Measurements from ENCODE around the gene GPLD1.
A peak's percentile ranks its signal among the peaks of the same experiment; 100 is the strongest.
"Not testable (repeated sequence)": the region's sequence is repeated elsewhere in the genome, so short reads cannot be mapped to it uniquely, and the experiment has no call there.

Gene GPLD1, protein sequence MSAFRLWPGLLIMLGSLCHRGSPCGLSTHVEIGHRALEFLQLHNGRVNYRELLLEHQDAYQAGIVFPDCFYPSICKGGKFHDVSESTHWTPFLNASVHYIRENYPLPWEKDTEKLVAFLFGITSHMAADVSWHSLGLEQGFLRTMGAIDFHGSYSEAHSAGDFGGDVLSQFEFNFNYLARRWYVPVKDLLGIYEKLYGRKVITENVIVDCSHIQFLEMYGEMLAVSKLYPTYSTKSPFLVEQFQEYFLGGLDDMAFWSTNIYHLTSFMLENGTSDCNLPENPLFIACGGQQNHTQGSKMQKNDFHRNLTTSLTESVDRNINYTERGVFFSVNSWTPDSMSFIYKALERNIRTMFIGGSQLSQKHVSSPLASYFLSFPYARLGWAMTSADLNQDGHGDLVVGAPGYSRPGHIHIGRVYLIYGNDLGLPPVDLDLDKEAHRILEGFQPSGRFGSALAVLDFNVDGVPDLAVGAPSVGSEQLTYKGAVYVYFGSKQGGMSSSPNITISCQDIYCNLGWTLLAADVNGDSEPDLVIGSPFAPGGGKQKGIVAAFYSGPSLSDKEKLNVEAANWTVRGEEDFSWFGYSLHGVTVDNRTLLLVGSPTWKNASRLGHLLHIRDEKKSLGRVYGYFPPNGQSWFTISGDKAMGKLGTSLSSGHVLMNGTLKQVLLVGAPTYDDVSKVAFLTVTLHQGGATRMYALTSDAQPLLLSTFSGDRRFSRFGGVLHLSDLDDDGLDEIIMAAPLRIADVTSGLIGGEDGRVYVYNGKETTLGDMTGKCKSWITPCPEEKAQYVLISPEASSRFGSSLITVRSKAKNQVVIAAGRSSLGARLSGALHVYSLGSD

DNA sequence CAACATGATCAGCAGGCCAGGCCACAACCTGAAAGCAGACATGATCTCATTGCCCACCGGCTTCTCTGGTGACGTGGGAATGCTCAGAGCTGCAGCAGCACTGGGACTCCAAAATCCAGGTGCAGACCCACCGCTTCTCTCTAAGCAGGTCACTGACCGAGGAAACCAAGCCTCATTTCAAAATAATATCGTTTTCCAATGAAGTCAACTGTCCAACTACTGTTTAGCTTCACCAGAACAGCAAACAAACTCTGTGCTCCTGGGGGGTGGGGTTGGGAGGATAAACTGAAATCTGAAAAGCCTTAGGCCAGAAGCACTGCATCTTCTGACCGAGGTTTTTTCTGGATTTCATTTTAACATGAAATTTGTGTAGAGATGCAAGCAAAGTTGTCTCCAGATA lies at the start of gene GPLD1:
GPLD1 (minus strand) TSS at position 109 of the 400 bp plus-strand sequence; CDS start at position 42, 67 bp downstream.
- DNase-seq: no peak

DNA sequence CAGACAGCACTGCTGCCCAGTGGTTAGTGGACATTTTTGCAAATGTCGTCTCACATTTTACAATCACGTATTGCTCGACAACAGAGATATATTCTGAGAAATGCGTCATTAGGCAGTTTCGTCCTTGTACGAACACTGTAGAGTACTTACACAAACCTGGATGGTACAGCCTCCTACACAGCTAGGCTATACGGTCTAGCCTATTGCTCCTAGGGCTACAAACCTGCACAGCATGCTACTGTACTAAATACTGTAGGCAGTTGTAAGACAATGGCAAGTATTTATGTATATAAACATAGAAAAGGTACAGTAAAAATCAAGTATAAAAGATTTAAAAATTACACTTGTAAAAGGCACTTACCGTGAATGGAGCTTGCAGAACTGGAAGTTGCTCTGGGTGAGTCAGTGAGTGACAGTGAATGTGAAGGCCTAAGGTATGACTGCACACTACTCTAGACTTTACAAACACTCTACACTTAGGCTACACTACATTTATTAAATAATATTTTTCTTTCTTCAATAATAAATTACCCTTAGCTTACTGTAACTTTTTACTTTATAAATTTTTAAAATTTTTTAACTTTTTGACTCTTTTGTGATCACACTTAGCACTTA lies 48.5 kb upstream of the GPLD1 start:
- no peak for DNase-seq

DNA sequence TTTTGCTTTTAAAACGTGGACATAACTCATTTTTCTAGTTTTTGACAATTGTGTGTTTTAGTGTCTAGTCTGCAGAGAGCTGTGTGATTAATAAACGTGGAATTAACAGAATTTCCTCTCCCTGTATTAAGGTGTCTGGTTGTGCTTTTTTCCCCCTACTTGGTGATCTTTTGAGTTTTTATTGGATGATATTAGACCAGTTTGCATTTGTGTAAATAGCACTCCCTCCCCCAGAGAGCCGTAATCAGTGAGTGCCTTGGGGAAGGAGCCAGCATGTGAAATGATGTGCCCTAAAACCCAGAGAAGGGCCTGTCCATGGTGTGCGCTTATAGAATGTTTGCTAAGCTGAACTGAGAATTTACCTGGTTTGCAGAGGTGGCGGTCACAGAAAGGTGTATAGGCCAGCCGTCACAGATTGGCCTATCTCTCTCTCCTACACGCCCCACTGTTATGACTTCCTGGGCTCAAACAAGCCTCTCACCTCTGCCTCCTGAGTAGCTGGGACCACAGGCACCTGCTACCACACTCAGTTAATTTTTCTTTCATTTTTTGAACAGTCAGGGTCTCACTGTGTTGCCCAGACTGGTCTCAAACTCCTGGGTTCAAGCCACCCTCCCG lies 47.8 kb upstream of the GPLD1 start:
- no peak for DNase-seq

- DNase-seq: no peak
These were observed 47.1 kb upstream of the GPLD1 start for GRCh38 chr6:24536466-24536865.

DNA sequence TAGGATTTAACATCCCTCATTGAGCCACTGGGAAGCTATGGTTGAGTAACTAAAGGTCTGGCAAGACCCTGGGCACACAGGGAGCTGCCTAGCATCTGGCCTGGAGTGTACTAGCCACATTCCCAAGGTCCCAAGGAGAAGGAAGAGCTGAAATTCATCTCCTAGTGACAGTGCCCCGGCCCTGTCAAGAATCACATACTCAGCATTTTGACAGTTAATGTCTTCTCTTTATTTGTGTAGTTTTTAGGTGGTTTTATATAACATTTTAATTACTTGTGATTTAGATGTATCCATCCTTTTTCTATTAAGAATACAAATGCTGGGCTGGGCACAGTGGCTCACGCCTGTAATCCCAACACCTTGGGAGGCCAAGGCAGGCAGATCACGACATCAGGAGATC lies 45.8 kb upstream of the GPLD1 start:
- DNase-seq: no peak

DNA sequence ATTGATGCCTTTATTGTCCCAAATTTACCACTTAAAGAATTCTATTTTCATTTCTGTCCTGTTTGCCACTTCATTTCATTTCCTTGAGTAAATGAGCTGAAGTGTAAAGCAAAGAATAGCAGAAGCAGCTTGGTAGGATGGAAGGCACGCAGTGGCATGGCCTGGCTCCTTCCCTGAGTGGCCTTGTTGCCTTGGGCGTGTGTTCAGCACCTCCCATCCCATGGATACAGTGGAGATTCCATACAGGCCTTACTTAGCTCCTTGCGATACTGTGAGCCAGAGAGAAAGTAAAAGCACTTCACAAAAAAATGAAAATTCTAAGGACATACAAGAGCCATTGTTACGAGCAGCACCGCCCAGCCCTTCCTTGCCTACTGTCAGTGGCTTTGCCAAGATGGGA lies 45.0 kb upstream of the GPLD1 start:
- no peak for DNase-seq

DNA sequence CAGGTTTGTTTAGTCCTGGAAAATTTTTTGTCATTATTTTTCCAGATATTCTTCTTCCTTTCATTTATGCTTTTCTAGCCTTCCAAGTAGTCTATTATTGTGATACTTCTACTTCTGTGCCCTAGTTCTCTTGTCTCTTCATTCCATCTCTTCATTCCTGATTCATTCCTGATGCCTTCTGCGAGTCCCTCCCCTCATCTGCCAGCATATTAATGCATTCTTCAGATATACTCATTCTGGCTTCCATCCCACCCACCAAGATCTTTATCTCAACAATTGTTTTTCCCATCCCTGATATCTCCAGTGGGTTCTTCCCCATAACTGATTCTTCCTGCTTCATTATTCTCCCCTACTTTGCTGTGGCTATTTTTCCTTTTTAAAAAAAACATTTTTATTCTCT lies 40.6 kb upstream of the GPLD1 start:
- no peak for DNase-seq

DNA sequence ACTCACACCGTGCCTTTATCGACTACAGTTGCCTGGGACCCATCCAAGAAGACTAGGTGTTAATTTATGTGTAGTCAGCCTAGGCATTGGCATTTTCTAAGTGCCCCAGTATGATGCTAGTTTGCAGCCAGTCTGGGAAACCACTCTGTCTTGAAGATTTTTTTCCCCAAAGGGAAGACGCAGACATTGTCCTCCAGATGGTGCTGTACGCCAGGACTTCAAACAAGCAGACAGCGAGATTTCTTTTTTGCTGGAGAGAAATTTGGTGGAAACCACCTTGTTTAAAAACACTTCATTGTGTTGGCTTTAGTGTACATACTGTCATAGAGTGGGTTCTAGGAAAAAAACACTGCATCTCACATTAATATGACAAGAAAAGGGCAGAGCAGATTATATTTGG lies 35.4 kb upstream of the GPLD1 start:
- peak; percentile 72 for DNase-seq

DNA sequence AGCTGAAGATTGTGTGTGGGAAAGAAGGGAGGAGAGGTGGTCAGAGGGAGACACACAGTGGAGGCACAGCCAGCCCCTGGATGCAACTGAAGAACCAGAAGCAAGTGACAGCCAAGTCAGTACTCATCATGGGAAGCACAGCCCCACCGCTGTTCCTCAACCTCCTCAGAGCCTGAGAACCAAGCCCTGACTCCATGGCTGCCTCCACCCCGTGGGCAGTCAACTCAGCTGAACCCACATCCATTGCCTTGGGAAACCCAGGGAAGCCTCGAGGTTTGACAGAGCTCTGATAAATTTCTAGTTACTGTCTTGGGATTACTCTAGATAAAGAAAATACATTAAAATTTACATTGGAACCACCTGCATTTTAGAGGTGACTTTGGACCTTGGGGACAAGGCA lies 35.0 kb upstream of the GPLD1 start:
- no peak for DNase-seq

- peak; percentile 77 for DNase-seq
These were observed 33.1 kb upstream of the GPLD1 start for GRCh38 chr6:24522228-24523176.

DNA sequence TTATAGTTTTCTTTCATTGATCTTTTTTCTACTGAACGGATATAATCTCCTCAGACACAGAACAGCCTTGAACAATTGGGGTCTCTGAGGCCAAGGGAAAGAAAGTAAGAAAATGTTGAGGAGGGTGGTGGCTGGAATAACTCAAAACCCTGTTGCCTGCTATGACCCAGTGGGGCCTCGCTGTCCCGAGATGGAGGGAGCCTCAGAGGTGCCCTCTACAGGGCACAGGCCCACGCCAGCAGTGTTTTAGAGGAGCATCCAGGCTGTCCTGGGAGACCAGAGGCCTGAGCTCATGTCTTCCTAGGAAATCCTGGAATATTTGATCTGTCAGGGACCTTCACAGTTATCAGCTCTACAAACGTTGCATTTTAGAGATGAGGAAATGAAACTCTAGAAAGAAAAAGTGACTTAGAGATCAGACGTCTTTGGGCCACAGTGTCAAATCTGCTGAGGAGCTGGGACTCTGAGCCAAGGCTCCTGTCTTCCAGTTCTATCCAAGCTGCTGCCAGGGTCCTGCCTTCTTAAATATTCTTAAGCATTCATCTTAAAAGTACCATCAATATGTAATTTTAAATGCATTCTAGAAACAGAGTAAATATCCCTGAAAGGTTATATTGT lies 31.7 kb upstream of the GPLD1 start:
- DNase-seq: peak; percentile 73

DNA sequence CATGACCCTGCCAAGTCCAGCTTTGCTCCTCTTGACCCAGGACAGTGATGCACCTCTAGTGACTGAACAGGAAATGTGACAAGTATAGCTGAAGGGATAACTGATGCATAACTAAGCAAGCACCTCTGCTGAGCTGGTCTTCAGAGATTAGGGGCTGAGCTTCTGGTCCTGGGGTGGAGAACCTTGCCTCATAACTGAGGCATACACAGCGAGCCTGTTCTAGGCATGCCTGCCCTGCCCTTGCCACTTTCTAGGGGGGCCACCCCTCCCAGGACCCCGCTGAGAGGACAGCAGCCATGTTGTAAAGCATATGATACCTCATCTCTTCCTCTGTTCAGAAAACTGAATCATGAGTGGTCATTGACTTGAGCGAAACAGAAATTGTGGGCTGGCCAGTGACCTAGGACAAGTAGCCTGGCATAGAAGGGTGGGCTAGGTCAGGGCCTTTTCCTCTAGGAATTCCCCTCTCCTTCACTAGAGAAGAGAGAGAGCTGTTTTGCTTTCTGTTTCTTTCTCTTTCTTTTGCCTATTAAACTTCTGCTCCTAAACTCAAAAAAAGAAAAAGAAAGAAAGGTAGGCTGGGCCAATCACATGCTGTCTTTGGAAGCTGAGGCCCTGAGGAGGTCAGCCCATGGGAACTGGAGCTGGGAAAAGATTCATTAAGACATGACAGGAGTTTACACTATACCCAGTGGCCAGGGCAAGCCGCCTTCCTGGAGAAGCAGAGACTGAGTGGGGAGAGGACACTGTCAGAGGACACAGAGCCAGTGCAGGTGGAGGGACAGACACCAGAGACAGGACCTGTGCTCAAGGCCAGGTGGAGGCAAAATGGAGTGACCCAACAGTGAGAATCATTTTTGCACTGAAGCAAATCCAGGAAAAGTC lies 28.5 kb upstream of the GPLD1 start:
- no peak for DNase-seq

DNA sequence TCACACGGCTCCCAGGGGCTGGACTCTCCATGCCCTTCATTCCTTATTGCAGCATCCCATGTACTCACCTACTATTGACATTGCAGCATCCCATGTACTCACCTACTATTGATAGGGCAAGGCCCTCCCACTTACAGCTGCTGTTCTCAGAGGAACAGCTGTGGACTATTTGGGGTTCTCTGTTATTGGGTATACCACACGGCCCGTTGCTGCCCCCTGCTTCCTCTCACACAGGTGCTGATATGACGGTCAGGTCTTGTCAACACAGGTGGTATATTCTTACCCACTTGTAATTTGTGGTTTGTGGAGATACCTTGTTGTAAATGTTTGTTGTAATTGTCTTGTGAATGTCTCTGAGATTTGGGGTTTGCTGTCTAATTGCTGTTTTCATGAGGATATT lies 24.2 kb upstream of the GPLD1 start:
- DNase-seq: no peak

GRCh38 chr6:24511976-24512375 lies 22.6 kb upstream of the GPLD1 start:
- not testable (repeated sequence) for DNase-seq

DNA sequence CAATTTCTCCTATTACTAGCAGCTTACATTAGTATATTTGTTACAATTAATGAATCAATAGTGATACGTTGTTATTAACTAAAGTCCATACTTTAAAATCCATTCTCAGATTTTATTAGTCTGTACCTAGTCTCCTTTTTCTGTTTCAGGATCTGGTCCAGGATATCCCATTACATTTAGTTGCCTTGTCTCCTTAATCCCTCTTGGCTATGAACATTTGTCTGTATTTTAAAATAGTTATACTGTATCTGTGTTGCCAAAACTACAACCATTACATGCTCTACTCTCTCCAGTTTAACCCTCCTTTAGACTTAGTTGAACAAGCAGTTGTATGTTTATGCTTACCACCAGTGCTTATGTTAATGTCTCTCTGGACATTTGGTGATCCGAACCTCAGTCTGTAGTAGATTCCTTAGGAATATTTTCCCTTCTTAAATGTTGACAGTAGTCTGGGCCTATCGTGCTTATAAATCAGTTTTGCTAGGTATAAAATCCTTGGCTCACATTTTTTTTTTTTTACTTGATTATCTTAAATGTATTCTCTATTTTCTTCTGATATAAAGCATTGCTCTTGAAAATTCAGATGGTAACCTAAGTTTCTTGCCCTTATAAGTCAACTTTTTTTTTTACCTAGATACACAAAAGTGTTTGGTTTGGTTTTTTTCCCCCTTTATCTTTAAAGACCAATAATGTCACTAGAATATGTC lies 17.6 kb upstream of the GPLD1 start:
- DNase-seq: no peak

GRCh38 chr6:24504649-24505586 lies 15.5 kb upstream of the GPLD1 start:
- DNase-seq: no peak

DNA sequence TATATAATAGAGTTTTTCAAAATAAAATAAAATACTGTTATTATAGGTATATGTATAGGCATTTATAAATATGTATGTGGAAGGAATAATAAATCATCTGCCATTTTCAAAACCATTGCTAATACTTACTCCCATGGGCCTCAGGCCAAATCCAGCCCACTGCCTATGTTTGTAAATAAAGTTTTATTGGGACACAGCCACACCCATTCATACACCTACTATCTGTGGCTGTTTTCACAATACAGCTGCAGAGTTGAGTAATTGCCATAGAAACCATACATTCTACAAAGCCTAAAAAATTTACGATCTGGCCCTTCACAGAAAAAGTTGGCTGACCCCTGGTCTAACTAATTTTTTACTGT lies 14.9 kb upstream of the GPLD1 start:
- DNase-seq: no peak

GRCh38 chr6:24501914-24502313 lies 12.5 kb upstream of the GPLD1 start:
- DNase-seq: no peak

DNA sequence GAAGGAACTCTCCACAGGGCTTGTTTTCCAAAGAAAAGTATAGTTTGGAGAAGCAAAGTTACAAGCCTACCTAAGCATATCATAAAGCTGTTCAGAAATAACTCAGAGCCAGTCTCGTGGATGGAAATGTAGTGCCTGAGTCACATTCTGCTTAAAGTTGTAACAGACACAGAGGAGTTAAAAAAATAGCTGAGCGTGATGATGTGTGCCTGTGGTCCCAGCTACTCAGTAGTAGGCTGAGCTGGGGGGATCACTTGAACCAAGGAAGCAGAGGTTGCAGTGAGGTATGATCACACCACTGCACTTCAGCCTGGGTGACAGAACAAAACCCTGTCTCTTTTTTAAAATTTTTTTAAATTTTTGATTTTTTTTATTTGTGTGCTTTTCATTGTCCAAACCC lies 12.0 kb upstream of the GPLD1 start:
- no peak for DNase-seq

All from hematopoietic multipotent progenitor cell treated with erythropoietin and hydrocortisone succinate and interleukin-3 and kit ligand, for 4 days (in vitro differentiated cells).